ENCODE results near the gene SCAF1.

The SCAF1 gene, protein sequence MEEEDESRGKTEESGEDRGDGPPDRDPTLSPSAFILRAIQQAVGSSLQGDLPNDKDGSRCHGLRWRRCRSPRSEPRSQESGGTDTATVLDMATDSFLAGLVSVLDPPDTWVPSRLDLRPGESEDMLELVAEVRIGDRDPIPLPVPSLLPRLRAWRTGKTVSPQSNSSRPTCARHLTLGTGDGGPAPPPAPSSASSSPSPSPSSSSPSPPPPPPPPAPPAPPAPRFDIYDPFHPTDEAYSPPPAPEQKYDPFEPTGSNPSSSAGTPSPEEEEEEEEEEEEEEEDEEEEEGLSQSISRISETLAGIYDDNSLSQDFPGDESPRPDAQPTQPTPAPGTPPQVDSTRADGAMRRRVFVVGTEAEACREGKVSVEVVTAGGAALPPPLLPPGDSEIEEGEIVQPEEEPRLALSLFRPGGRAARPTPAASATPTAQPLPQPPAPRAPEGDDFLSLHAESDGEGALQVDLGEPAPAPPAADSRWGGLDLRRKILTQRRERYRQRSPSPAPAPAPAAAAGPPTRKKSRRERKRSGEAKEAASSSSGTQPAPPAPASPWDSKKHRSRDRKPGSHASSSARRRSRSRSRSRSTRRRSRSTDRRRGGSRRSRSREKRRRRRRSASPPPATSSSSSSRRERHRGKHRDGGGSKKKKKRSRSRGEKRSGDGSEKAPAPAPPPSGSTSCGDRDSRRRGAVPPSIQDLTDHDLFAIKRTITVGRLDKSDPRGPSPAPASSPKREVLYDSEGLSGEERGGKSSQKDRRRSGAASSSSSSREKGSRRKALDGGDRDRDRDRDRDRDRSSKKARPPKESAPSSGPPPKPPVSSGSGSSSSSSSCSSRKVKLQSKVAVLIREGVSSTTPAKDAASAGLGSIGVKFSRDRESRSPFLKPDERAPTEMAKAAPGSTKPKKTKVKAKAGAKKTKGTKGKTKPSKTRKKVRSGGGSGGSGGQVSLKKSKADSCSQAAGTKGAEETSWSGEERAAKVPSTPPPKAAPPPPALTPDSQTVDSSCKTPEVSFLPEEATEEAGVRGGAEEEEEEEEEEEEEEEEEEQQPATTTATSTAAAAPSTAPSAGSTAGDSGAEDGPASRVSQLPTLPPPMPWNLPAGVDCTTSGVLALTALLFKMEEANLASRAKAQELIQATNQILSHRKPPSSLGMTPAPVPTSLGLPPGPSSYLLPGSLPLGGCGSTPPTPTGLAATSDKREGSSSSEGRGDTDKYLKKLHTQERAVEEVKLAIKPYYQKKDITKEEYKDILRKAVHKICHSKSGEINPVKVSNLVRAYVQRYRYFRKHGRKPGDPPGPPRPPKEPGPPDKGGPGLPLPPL

GRCh38 chr19:49641688-49642491 is at the start of gene SCAF1:
Gene SCAF1, plus strand, starts transcription at chr19:49642209. Its CDS starts 2,818 bp downstream, at chr19:49645027.
- no peaks in the 10 kb centered on the region for H4K20me1 ChIP-seq (ENCODE audit: insufficient read depth, low read length)
- H3K79me2 ChIP-seq (ENCODE audit: insufficient read depth, low read length) = peaks cover 25% of the 10 kb centered on the region
- no peaks in the 10 kb centered on the region for H3F3A ChIP-seq (ENCODE audit: insufficient read depth, low read length)
- peak within 1 kb of the TSS; percentile 92 for H3K27ac ChIP-seq (ENCODE audit: low read depth, low read length, poor library complexity, severe bottlenecking)
- no peaks in the 10 kb centered on the region for H3K9me3 ChIP-seq (ENCODE audit: low read length)
- peak within 1 kb of the TSS; percentile 96 for H3K9ac ChIP-seq (ENCODE audit: low read length)
- H3K4me2 ChIP-seq (ENCODE audit: low read length) = peak within 1 kb of the TSS; percentile 97
- H3K27me3 ChIP-seq (ENCODE audit: insufficient read depth, low read length) = no peaks in the 10 kb centered on the region
- no peak within 1 kb of the TSS for H2AFZ ChIP-seq (ENCODE audit: low read length)
- H3K36me3 ChIP-seq (ENCODE audit: insufficient read depth, low read length) = peaks cover 22% of the 10 kb centered on the region; the same call in 1 of the 2 replicates
- H3K9me2 ChIP-seq (ENCODE audit: low read depth, low read length) = no peaks in the 10 kb centered on the region
- peak within 1 kb of the TSS; percentile 95 for H3K4me3 ChIP-seq (ENCODE audit: low read depth, low read length, poor library complexity, severe bottlenecking)
- TF ChIP-seq EZH2 (IDR thresholded peaks at IDR 0.05; ENCODE audit: borderline replicate concordance, low read length) = no peak
- TF ChIP-seq CTCF (IDR thresholded peaks at IDR 0.05; ENCODE audit: low read length) = no peak
- H3K4me1 ChIP-seq (ENCODE audit: insufficient read depth, low read length, severe bottlenecking) = peaks cover 23% of the 10 kb centered on the region

DNA sequence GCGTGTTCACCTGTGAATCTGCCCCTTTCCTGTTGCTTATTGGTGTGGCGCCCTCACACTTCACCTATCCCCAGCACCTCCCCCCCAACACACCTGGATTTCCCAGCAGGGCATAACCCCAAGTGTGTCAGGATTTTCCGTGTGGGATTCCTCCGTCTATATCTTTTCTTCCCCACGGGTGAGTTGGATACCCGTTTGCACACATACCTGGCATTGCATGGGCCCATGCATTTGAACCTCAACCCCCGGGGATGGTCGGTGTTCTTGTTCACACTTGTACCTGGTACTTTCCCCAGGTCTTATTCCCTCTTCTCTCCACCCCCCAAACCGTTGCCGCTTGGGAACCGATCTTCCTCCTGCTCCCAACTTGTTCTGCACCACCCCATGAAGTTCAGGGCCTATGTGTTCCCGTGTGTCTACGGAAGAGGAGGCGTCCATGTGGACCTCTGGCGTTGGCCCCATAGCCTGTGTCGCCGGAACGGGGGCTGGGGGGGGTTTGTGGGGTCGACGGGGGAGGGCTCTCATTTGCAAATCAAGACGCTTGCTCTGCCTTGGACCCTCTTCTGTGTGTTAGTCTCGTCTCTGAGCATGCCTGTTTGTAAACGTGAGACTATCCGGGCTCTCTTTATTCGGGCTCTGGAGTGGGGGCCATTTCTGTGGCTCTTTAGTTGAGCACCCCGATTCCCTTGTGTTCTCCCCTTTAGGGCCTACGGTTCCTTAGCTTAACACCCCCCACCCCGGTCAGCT is 49.4 kb upstream of the SCAF1 start:
- Histone ChIP-seq H4K20me1 (ENCODE audit: insufficient read depth, low read length) (no peaks in the 10 kb centered on the region), H2AFZ (ENCODE audit: low read length) (no peak overlapping the region)

More for the DNA sequence above, 49.4 kb upstream of the SCAF1 start:
- Histone ChIP-seq H3K4me2 (ENCODE audit: low read length) (peak overlapping the region; percentile 71), H3K27me3 (ENCODE audit: insufficient read depth, low read length) (no peaks in the 10 kb centered on the region), H3K9me3 (ENCODE audit: low read length) (no peaks in the 10 kb centered on the region), H3K9me2 (ENCODE audit: low read depth, low read length) (no peaks in the 10 kb centered on the region), H3K27ac (ENCODE audit: low read depth, low read length, poor library complexity, severe bottlenecking) (peak overlapping the region; percentile 88), H3K36me3 (ENCODE audit: insufficient read depth, low read length) (peaks cover 34% of the 10 kb centered on the region), H3K4me1 (ENCODE audit: insufficient read depth, low read length, severe bottlenecking) (peaks cover 6% of the 10 kb centered on the region), H3K79me2 (ENCODE audit: insufficient read depth, low read length) (peaks cover 5% of the 10 kb centered on the region; the same call in 1 of the 2 replicates), H3K4me3 (ENCODE audit: low read depth, low read length, poor library complexity, severe bottlenecking) (peak overlapping the region; percentile 96), H3F3A (ENCODE audit: insufficient read depth, low read length) (no peaks in the 10 kb centered on the region), H3K9ac (ENCODE audit: low read length) (peak overlapping the region; percentile 85)
- TF ChIP-seq CTCF (IDR thresholded peaks at IDR 0.05; ENCODE audit: low read length) (0 out of 2 replicates have a peak, but pooled peaks have one; percentile 2), EZH2 (IDR thresholded peaks at IDR 0.05; ENCODE audit: borderline replicate concordance, low read length) (no peak)
